RWPE1 (cell line): ENCODE results near the gene GLI2.

Experiments
- CTCF ChIA-PET: fragments of 350-600 bp; sonication (Branson Sonifier 250); formaldehyde crosslinking; extraction: SDS; loops from one replicate; lab custom pipeline; 2021; lab: Yijun Ruan, JAX
- POLR2A ChIA-PET: fragments of 400-600 bp; formaldehyde crosslinking; extraction: SDS; loops from one replicate; lab custom pipeline; 2020; ENCODE audit warnings: antibody characterized with exemption; ENCODE audit not compliant: low non-redundant PET; lab: Yijun Ruan, JAX
- DNase-seq: peaks from one replicate; pipeline ENCODE4 v3.0.0; 2012; ENCODE audit warnings: low spot score
- H3K27ac ChIP-seq: fragments of 450-650 bp; 2 replicates; pipeline ENCODE4 v1.5.1; 2017
- TF ChIP-seq, protein P1 (sequence below): fragments of 450-650 bp; conservative IDR thresholded peaks from 2 replicates; pipeline ENCODE4 v1.5.1; 2017; ENCODE audit warnings: low read depth, mild to moderate bottlenecking

GLI2 gene

DNA sequence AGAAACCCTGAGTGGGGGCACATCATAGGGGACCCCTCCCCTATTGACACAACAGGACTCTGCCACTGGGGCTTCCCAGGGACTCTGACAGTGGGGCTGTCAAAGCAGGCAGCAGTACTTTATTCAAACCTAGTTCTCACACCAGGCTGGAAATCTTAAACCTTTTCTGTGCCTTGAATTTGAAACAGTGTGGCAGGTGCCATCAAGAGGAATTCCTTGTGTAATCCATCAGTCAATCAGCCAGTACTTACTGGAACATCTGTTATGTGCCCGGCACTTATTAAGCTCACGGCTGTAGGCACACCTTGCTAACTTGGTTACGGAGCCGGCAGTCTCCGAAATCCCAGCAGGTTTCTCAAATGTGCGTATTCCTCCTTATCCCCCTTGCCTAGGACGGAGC, 12.0 kb downstream of the GLI2 start:
- CTCF ChIA-PET, result no interaction called here
- TF ChIP-seq, protein P1, sequence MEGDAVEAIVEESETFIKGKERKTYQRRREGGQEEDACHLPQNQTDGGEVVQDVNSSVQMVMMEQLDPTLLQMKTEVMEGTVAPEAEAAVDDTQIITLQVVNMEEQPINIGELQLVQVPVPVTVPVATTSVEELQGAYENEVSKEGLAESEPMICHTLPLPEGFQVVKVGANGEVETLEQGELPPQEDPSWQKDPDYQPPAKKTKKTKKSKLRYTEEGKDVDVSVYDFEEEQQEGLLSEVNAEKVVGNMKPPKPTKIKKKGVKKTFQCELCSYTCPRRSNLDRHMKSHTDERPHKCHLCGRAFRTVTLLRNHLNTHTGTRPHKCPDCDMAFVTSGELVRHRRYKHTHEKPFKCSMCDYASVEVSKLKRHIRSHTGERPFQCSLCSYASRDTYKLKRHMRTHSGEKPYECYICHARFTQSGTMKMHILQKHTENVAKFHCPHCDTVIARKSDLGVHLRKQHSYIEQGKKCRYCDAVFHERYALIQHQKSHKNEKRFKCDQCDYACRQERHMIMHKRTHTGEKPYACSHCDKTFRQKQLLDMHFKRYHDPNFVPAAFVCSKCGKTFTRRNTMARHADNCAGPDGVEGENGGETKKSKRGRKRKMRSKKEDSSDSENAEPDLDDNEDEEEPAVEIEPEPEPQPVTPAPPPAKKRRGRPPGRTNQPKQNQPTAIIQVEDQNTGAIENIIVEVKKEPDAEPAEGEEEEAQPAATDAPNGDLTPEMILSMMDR, result no peak
- POLR2A ChIA-PET, result no interaction called here
- DNase-seq, result no peak
- no peak overlapping the region for H3K27ac ChIP-seq

DNA sequence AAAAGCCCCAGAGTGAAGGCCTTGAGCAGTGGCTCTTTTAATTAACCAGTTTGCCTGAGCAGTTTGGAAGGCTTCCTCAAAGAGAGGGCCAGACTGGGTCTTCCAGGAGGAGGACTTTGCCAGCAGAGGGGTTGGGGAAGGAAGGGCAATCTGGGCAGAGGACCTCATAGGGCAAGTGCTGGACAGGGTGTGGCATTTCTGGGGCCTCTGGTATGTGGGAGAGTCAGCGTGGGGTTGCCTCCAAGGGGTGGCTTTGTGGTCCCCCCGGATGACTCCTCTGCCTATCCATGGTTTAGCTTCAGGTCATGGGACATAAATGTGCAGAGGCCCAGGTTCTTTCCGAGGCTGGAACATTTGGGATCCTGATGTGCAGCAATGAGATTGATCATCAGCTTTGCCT, 12.6 kb downstream of the GLI2 start:
- POLR2A ChIA-PET, result no interaction called here
- TF ChIP-seq, protein P1, result no peak
- CTCF ChIA-PET, result no interaction called here
- no peak overlapping the region for H3K27ac ChIP-seq
- DNase-seq, result no peak

DNA sequence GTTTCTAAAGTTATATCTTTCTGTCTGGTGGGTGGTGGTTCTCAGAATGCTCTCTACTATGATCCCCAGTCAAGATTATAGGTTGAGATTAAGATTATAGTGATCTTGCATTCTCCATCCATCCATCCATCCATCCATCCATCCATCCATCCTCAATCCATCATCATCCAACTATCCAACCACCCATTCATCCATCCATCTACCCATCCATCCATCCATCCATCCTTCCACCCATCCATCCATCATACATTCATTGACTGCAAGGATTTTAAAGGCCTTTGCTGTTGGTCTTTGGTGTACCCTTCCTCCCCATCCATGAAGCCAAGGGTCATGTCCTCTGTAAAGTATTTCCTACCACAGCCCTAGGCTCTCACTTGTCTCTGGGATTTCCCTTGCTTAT, 13.1 kb downstream of the GLI2 start:
- CTCF ChIA-PET, result no interaction called here
- TF ChIP-seq, protein P1, result no peak
- POLR2A ChIA-PET, result no interaction called here

DNA sequence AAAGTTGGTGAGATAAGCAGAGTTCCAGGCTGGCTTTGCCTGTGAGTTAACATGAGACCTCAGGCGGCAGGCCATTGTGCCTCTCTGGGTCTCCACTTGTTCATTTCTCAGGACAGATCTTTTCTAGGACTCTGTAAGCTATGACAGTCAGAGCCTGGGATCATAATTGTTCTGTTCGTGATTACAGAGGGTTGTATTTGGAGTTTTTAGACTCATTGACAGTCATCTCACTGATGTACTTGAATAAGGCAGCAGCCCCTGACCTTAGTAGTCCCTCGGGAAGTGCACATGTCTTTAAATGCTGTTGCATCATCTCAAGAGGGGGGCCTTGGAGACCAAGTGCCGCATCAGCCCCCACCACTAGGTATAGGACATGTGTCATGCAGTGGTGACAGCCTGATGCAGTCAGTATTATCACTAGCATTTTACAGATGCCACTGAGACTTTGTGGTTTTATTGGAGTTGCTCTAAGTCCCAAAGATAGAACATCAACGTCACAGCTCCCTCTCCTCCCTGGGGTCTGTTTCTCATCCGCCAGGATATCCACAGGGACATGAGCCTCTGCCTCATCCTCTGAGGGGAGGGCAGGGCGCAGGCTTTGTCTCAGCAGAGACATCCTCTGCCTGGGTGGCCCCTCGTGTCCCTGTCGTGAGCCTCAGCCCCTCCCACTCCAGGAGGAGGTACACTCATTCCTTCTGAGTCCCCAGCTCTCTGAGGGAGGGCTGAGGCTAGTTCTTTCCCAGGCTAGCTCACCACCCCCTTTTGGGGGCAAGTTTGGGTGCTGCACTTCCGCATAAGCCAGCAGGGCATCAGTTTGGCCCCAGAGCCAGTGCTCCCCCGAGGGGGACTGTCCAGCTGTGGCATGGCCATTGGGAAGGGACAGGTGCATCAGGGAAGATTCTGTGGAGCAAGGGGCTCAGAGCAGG, 14.1 kb downstream of the GLI2 start:
- TF ChIP-seq, protein P1, result no peak
- POLR2A ChIA-PET, result no interaction called here
- CTCF ChIA-PET, result no interaction called here
- DNase-seq, result no peak
- H3K27ac ChIP-seq, result no peak overlapping the region

More for the DNA sequence above, 13.1 kb downstream of the GLI2 start:
- no peak for DNase-seq
- no peak overlapping the region for H3K27ac ChIP-seq

DNA sequence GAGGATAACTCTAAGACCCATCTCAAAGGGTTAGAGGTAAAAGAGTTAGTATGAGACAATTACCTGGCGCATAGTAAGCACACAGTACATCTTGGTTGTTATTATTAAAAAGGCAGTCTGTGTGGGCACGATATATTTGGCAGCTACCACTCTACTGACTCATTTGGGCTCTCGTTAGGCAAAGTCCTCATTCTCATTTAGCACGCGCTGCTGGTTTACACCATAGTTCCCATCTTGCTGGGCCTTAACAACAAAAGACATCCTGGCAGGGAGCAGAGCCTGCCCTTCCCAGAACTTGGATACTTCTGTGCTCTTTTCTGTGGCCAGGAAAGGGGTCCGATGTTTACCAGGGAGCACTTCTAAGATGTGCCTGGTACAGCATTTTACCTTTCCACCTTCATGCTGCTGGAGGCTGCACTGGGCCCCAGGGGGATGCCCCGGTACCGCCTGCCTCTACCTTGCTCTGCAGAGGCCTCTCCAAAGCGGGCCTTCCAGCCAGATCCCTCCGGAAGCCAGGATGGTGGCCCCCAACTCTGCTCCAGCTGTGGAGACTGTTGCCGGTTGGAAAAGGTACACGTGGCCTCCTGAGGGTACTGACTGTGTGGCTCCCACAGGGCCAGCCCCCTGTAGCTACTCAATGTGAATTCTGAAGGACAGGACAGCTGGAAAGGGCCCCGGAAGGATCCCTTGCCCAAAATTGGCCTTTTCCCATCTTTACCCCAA, 15.0 kb downstream of the GLI2 start:
- CTCF ChIA-PET, result interaction anchor here (0.7 kb wide), 1 partner anchor 300 kb away, joined by 3 read pairs; no protein-coding TSS in a partner anchor
- TF ChIP-seq, protein P1, result no peak
- POLR2A ChIA-PET, result no interaction called here
- no peak for DNase-seq
- no peak overlapping the region for H3K27ac ChIP-seq

DNA sequence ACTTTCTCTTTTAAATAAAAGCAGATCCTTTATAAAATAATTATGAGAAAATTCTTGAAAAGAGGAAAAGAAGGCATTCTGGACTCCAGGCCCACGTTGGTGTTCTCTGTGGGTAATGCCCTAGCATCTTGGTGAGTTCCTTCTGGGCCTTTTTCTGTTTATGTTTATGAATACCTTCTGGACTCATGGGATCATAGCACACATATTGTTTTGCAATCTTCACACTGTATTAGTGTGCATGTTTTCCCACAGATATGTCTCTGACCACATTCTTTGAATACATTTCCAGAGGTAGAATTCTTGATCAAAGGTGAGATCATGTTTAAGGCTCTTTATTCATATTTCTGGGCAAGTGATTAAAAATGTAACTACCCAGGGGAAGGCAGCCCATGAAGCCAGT, 15.9 kb downstream of the GLI2 start:
- POLR2A ChIA-PET, result no interaction called here
- DNase-seq, result no peak
- TF ChIP-seq, protein P1, result no peak
- no peak overlapping the region for H3K27ac ChIP-seq
- CTCF ChIA-PET, result interaction anchor here (0.7 kb wide), 1 partner anchor 299 kb away, joined by 3 read pairs; no protein-coding TSS in a partner anchor
